PFSK-1 (cell line): ENCODE results near the gene VGLL3.

ENCODE experiments used
- FOXP2 ChIP-seq: optimal IDR thresholded peaks from 2 replicates; pipeline ENCODE3; 2011; ENCODE audit warnings: borderline replicate concordance, control low read depth, inconsistent platforms; ENCODE audit not compliant: insufficient read depth; ENCODE audit errors: extremely low read length, extremely low read depth
- POLR2AphosphoS5 ChIP-seq: IDR thresholded peaks from 2 replicates; pipeline ENCODE4 v1.6.1; 2012; ENCODE audit warnings: low read depth, mild to moderate bottlenecking, control low read depth, low read length, moderate library complexity
- SIN3A ChIP-seq: IDR thresholded peaks from 2 replicates; pipeline ENCODE4 v1.6.1; 2012; ENCODE audit warnings: mild to moderate bottlenecking, low read length, moderate library complexity, borderline replicate concordance; ENCODE audit not compliant: insufficient read depth
- TAF1 ChIP-seq: IDR thresholded peaks from 2 replicates; pipeline ENCODE4 v1.6.1; 2012; ENCODE audit warnings: low read length, control low read depth, borderline replicate concordance; ENCODE audit not compliant: insufficient read depth
- TF ChIP-seq, protein P1 (sequence below), 2 experiments: IDR thresholded peaks; 2 replicates each; pipeline versions ENCODE4 v1.6.1 to v1.8.0; 2011 to 2012; ENCODE audit warnings: low read depth in 2 of 2, low read length in 2 of 2, control low read depth in 1 of 2, inconsistent platforms in 1 of 2, mild to moderate bottlenecking in 1 of 2, moderate library complexity in 1 of 2; ENCODE audit not compliant: insufficient read depth in 1 of 2

VGLL3 gene

GRCh38 chr3:86923071-86923491, 67.9 kb downstream of the VGLL3 start:
- TF ChIP-seq FOXP2 (no peak), SIN3A (no peak), TAF1 (no peak), POLR2AphosphoS5 (no peak)
- TF ChIP-seq, protein P1, sequence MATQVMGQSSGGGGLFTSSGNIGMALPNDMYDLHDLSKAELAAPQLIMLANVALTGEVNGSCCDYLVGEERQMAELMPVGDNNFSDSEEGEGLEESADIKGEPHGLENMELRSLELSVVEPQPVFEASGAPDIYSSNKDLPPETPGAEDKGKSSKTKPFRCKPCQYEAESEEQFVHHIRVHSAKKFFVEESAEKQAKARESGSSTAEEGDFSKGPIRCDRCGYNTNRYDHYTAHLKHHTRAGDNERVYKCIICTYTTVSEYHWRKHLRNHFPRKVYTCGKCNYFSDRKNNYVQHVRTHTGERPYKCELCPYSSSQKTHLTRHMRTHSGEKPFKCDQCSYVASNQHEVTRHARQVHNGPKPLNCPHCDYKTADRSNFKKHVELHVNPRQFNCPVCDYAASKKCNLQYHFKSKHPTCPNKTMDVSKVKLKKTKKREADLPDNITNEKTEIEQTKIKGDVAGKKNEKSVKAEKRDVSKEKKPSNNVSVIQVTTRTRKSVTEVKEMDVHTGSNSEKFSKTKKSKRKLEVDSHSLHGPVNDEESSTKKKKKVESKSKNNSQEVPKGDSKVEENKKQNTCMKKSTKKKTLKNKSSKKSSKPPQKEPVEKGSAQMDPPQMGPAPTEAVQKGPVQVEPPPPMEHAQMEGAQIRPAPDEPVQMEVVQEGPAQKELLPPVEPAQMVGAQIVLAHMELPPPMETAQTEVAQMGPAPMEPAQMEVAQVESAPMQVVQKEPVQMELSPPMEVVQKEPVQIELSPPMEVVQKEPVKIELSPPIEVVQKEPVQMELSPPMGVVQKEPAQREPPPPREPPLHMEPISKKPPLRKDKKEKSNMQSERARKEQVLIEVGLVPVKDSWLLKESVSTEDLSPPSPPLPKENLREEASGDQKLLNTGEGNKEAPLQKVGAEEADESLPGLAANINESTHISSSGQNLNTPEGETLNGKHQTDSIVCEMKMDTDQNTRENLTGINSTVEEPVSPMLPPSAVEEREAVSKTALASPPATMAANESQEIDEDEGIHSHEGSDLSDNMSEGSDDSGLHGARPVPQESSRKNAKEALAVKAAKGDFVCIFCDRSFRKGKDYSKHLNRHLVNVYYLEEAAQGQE (IDR thresholded peaks at IDR 0.05; ENCODE audit: insufficient read depth in 1 of 2, low read depth in 2 of 2, low read length in 2 of 2), result no peak

- TF ChIP-seq, protein P1 (IDR thresholded peaks at IDR 0.05; ENCODE audit: insufficient read depth in 1 of 2, low read depth in 2 of 2, low read length in 2 of 2), result no peak
- TF ChIP-seq FOXP2 (no peak), TAF1 (no peak)
These were observed 68.8 kb downstream of the VGLL3 start for GRCh38 chr3:86921971-86922680.

GRCh38 chr3:86914670-86915069, 76.3 kb downstream of the VGLL3 start:
- no peak for TF ChIP-seq FOXP2
- TF ChIP-seq SIN3A, result no peak
- TF ChIP-seq, protein P1 (IDR thresholded peaks at IDR 0.05; ENCODE audit: insufficient read depth in 1 of 2, low read depth in 2 of 2, low read length in 2 of 2), result no peak
- TF ChIP-seq TAF1, result no peak
- no peak for TF ChIP-seq POLR2AphosphoS5

DNA sequence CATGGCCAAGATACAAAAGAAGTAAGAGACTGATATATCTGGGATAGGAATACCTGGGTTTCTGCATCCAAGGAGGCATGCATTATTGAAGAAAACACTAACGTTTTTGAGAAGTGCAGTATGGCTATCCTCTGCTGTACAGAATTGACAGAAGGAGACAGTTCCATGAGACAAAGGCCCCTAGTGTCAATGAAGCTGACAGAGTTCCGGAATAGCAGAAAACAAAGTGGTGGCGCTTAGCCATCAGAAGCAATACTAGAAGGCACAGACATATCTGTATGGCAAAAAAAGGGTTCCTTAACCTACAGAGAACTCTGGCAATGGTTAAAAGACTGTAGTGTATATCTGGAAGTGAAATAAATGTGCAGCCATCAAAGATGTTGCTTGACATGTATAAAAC, 77.8 kb downstream of the VGLL3 start:
- TF ChIP-seq TAF1, result no peak
- TF ChIP-seq SIN3A, result no peak

DNA sequence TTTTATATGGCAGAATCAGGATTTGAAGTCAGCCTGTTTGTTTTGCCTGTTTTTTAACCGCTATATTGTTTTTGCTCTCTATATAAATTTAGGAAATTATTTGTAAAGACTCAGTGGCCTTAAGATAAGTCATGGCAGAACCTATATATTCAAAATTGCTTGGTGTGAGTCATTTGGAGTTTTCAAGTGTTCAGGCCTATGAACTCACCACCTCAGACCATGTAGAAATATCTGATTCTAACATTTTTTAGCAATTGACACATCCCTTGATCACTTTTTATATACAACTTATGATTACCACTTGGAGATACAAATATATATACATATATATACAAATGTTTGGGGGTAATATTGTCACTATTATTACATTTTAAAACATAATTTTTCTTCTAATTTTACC, 95.7 kb downstream of the VGLL3 start:
- TF ChIP-seq SIN3A (no peak), FOXP2 (no peak), TAF1 (no peak), POLR2AphosphoS5 (no peak)
- TF ChIP-seq, protein P1 (IDR thresholded peaks at IDR 0.05; ENCODE audit: insufficient read depth in 1 of 2, low read depth in 2 of 2, low read length in 2 of 2), result no peak
